GM18498 (cell line): ENCODE results near the gene PIK3C3.
A peak's percentile ranks its signal among the peaks of the same experiment; 100 is the strongest.
"Not testable (repeated sequence)": the region's sequence is repeated elsewhere in the genome, so short reads cannot be mapped to it uniquely, and the experiment has no call there.

Experiments
- ATAC-seq: cut with Tn5 transposase; IDR thresholded peaks from one replicate; pipeline ENCODE4 v1.9.1; 2021; ENCODE audit warnings: mild to moderate bottlenecking, moderate library complexity; ENCODE audit not compliant: unreplicated experiment

PIK3C3 gene

DNA sequence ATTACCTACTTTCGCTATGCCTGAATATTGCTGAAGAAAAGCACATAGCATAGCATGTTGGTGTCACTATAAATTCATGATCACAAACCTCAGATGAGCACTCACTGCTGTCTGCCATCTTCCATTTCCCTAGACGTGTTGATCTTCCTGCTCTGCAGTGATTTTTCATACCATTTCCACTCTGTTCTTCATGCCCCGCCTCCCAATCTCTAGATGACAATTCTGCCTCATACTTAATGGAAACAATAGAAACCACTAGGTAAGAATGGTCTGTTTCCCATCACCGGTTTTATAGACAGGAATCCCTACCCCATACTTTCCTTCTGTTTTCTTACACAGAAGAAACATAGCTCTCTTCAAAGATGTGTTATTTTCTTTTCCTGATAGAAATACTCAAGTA lies 63.8 kb downstream of the PIK3C3 start:
- no peak for ATAC-seq

DNA sequence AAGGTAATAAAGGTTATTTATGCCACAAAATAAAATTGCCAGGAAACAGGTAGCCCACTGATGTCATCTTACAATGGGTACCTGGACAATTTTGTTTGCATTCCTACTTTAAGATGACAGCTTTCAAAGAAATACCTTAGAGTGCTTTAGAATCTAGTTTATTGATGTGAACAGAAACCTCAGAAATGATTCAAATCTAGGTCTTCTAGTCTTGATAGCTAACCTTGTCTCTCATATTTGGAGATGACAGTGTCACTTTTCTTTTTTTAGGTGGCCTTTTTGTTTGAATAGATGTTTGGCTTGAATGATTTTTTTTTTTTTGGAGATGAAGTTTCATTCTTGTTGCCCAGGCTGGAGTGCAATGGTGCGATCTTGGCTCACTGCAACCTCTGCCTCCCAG lies 69.1 kb downstream of the PIK3C3 start:
- peak; percentile 23 for ATAC-seq

DNA sequence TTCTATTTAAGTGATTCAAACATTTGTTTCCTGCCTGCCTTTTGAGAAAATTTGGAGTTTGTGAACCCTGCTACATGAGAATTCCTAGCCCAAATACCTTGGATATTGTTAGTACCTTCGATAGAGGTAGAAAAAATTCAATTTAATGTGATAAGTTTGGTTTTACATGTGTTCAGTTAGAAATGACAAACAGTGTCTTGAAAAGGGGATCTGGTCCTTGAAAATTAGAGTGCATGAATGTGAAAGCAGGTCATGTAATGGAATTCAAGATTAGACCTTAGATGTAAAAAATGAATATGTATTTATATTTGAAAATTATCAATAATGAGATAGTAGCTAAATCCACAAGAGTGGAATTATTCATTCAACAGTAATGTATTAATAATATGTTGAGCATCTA lies 70.5 kb downstream of the PIK3C3 start:
- ATAC-seq = peak; percentile 22

DNA sequence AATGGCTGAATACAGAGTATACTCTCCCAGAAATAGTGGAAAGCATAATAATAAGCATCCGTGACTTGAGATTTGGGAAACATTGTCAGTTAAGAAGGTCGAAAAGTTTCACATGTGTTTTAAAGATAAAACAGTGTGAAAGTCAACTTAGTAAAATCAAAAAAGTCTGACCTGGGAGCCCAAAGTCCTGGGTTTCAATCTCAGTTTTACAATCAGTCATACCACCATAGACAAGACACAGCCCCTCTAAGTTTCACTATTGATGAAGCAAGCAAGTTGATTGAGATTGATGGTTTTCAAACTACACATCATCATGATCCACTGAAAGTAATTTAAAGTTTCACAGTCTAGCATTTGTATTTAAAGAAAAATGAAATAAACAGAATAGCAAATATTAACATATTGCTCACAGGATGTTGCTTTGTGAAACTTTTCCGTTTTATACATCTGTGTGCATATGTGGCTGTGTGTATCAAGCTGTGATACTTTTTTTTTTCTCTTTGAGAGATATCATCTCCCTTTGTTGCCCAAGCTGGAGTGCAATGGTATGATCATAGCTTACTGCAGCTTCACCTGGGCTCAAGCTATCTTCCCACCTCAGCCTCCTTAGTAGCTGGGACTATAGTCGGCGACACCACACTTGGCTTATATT lies 71.1 kb downstream of the PIK3C3 start:
- peak; percentile 91 for ATAC-seq

DNA sequence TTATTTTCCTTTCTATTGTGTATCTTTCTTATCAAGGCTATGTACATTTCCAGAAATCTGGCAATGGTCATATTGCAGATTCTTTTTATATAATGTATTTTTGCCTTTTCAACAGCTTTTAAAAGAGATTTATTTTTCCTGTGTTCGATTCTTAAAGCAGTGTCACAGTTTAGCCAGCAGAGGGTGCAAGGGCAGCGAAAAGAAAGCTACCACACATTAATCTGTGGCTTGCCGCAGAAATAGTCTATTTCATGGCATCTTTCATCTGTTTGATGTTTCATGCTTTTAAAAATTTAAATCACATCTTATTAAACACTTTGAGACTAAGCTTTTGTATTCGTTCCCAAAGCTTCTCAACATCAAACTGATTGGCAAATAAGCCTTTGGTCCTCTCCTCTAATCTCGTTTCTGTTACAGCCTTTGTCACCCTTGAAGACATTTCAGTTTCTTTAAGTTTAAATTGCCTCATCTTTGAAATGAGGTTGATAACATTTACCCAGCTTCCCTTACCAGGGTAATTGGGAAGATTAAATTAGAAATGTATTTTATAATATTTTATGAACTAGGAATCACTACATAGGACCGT lies 73.3 kb downstream of the PIK3C3 start:
- ATAC-seq = no peak

DNA sequence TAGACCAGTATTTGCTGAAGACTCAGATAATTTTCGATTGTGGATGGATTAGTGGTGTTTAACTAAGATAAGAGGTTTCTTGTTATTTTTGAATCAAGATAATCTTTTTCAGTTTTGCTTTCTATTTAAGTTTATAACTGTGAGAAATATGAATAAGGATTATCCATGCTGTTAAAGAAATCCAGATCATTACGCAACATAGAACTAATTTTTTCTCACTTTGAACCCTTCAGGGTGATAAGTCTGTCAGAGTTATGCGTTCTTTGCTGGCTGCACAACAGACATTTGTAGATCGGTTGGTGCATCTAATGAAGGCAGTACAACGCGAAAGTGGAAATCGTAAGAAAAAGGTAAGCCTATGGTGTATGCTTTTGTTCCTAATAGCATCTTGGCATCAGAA lies 74.1 kb downstream of the PIK3C3 start:
- no peak for ATAC-seq

DNA sequence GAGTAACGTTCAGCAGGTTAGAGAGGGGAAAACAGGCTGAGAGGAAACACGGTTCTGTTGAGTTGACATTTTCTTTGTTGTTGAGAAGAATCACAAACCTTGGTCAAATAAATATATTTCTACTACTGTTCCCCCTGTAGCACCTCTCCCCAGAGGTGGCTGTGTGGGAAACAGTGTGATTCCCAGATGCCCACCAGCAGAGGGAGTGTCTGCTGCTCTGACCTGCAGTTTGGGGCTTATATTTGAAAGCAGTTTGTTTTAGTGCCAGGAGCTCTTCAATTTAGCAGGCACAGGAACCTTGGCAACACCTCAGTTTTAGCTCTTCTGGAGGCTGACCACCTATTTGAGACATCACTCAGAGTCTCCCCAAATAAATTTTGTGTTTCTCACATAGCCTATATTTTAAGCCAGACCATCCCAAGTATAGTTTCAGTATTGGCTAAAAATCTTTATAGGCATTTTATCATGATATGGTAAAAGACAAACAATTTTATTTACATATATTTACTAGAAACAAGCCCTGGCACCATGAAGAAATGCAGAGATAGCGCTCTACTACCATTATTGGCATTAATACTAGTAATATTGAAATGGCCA lies 75.7 kb downstream of the PIK3C3 start:
- no peak for ATAC-seq

DNA sequence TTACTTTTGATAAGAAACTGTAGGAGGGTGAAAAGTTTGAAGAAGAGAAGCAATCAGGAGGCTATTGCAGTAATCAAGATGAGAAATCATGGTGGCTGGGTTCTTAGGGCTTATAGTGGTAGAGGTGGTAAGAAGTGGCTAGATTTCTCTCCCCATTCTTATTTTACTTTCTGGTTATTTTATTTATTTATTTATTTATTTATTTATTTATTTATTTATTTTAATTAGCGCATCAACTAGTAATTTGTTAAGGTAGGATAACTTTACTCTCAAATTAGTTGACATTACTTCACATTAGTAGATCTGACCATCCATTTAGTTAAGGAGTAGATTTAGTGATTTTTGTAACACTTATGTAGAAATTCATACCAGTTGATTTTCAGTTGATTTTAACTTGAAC lies 77.4 kb downstream of the PIK3C3 start:
- no peak for ATAC-seq

DNA sequence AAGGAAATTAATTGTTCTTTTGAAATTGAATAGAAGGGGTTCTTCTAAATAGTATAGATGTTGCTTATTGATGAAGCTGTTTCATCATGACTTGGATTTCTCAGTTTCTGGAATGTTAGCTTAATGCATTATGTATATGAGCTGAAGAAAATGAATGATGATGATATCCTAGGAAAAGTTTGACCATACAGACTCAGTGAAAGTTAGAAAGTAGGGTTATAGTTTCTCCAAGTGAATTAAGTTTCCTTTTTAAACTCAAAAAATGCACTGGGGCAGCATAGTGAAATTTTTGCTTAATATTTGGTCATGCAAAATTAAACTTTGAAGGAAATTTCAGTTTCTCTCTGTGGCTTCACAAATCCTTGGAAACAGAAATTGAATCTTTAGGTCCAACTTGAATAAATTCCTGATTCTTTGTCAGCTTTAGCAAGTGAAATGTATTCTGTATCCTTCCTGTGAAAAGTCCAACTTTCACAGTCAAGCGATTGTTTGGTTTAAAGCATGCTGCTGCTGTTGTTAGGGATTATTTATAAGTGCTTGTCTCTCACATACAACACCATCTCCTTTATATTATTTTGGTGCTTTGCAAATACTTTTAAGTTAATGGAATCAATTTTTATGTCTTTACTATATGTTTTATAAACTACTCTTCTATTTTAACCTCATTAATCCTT lies 78.2 kb downstream of the PIK3C3 start:
- ATAC-seq = no peak

DNA sequence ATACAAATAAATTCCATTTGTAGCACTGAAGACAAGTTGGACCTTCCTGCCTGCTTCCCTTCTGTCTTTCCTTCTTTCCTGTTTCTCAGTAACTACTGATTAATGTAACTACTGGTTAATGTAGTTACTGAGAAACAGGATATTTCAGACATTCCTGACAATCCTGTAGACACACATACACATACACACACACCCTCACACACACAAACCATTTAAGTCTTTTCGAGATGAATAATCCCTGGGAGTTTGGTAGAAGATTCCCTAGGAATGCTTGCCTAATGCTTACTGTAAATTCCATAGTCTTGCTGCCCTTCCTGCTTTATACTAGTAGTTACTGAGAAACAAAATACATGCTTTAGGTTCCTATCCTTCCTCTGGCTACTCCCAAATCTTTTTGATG lies 83.9 kb downstream of the PIK3C3 start:
- no peak for ATAC-seq

DNA sequence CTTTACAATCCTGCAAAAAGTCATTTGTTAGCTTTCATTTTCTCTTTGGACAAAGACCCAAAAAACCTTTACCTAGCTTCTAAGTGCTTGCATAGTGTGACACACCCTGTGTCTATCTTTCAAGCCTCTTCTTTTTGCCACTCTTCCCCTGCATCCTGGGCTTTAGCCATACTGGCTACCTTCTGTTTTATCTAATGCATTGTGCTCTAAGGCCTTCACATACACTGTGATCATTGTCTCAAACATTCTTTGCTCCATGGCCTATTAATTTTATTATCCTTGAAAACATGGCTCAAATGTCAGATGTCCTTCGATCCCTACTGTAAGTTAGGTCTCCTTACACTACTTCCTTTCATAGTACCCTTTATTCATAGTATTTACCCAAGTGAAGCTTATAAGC lies 84.4 kb downstream of the PIK3C3 start:
- ATAC-seq = no peak

DNA sequence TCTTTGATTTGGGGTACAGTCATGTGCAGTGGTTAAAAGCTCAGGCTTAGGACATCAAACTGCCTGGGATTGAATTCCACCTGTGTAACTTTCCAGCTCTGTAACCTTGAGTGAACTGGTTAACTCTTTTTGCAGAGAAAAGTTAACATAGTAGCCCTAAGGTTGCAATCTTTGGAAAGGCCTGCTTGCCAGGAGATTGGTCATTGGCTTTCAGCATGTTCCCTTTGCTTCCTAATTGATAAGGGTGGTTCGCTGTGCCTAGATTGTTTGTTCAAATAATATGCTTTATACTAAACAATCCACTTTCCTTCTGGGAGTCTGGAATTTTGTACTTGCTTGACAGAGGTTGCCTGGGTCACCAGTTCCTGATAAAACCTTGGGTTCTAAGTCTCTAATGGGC lies 86.8 kb downstream of the PIK3C3 start:
- no peak for ATAC-seq

DNA sequence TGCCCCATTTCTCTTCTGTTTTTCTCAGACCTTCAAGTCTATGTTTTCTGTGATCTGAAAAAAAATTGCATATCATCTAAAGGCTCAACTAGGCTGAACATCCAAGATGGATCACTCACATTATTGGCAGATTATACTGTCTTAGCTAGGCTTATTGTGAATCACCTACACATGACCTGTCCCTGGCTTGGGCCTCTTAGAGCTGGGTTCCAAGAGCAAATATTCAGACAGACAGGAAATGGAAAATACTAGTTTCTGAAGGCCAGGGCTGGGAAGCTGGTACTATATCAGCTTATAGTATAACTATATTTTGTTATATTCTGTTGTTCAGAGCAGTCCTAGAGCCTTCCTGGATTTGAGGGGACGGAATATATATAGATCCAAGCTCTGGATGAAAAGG lies 90.3 kb downstream of the PIK3C3 start:
- ATAC-seq = no peak

DNA sequence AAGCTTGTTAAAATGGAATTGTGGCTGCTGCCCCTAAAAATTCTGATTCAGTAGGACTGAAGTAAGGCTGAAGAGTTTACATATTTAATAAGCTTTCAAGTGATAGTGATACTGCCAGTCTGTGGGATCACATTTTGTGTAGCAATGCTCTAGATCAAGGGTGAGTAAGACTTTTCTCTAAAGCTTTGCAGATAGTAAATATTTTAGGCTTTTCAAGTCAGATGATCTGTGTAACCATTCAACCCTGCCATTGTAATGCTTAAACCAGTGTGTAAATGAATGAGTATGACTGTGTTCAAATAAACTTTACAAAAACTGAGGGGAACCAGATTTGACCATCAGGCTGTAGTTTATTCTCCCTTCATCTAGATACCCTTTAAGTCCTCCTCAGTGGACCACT lies 92.7 kb downstream of the PIK3C3 start:
- ATAC-seq = no peak

DNA sequence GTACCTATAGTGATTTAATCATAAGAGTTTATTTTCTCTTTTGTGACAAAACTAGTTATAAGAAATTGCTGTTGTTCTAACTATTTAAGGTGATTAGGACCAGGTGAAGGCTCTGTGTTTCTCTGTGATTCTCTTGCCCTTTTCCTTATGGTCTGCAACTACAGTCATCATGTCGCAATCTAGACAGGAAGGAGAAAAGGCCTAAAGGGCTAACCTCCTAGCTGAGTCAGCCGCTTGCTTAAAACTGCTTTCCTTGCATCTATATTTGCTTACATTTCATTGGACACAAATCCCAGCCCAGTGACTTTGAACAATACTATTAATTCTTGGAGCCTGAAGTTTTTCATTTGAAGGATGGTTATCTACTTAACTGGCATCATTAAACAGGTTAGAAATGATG lies 93.1 kb downstream of the PIK3C3 start:
- no peak for ATAC-seq

DNA sequence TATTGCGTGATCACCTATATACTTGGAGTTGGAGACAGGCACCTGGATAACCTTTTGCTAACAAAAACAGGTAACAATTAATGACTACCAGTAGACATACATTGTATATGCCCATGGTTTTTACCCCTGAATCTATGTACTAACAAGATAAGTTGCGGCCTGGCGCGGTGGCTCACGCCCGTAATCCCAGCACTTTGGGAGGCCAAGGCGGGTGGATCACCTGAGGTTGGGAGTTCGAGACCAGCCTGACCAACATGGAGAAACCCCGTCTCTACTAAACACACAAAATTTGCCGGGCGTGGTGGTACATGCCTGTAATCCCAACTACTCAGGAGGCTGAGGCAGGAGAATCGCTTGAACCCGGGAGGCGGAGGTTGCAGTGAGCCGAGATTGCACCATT lies 94.5 kb downstream of the PIK3C3 start:
- not testable (repeated sequence) for ATAC-seq

DNA sequence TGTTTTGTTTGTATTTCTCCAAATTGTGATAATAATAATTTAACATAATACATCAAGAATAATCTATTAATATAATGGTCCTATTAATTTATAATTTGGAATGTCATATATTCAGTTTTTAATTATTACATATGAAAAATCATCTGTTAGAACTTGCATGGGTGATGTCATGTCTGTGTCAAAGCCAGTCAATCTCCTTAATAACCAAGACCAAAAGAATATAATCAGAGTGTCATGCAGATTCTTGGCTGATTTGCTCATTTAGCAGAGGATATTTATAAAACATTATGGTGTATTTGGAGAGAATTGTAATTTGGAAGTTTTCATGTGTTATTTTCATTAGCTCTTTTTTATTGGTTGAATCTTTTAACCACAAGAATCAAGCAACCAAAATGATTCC lies 96.4 kb downstream of the PIK3C3 start:
- ATAC-seq = no peak

DNA sequence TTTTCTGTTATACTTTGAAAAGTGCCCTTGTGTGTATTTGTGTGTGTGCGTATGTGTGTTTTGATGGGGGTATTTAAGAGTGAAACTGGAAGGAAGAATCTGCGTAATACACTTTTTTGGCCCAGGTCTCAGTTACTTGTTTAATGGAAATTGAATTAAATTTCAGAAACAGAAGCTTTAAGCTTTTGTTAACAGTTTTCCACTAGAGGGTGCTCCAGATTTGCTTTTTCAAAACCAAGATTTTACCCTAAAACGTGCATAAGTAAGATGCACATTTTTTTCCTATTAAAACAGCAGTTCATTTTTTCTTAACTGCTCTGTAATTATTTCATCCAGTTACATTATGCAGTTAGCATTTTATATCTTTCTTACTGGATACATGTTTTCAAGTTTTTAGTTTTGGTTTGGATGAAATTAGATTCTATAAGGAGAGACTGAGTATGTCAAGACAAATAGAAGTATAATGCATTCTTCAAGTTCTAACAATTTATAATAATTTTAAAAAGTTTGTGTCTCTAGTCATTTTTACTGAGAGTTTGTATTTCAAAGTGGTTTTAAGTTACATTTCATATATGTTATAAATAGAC lies 97.2 kb downstream of the PIK3C3 start:
- ATAC-seq = no peak

DNA sequence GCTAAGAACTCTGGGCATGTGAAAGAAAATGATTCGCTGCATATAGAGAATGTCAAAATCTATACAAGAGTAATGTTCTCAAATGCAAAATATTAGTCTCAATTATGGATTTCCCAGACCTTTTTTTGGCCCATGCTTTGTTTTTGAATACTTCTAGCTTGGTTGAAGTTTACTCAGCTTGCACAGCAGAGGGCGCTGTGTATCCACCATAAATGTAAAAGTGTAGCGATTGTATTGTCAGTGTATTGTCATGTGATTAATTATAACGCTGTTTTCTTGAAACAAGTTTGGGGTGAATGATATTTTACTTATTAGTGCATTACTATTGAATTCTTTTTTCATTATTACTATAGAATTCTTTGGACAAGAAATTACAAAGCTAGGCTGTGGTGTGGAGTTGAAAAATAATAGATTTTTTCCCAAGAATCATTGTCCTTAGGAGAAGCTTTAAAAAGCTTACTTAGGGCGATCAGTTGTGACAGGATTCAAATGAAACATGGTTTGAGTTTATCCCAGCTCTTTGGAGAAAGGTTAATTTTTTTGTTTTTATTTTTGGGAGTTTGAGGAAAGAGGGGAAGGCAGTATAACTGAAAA lies 98.3 kb downstream of the PIK3C3 start:
- ATAC-seq = peak; percentile 89

DNA sequence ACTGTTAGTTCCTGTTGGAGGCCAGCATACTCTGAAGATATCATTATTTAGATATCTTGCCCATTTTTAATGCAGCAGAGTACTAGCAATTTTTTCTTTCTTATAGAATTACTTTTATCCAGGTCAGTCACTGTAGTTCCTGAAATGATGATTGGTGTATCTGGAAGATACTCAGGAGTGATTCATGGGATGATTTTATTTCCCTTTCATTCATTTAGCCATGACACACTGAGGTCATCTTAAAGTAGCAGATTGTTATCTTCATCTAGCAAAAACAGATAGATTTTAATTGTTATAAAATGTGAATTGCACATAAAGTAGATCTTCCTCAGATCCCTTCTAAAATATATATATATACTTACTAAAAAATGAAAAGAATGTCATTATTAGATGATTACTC lies 109.1 kb downstream of the PIK3C3 start:
- no peak for ATAC-seq

DNA sequence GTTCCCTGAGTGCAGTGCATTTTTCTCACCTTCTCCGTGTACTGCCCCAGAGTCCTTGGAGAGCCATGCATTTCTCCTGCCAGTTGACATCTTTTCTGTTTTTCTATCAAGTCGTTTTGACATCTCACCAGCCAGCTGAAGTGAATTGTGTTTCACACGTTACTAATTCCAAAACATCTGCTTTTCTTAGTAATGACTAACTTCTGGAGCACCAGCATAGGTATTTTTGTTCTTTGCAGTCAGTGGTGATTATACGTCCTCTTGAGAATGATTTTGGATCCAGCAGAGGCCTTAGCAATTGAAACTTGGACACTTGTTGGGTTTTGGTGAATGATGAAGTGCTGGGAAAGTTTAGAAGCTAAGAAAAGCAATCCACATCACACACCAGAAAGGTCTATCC lies 112.5 kb downstream of the PIK3C3 start:
- ATAC-seq = no peak
